Upper lobe of left lung (tissue), 4 donors: Measurements from ENCODE around the gene KCTD1.

Source experiments
- POLR2AphosphoS5 ChIP-seq, 2 donors: sonication (generic); formaldehyde crosslinking; IDR thresholded peaks; one replicate each; pipeline ENCODE4 v1.5.1; 2017; ENCODE audit warnings: antibody characterized with exemption in 2 of 2
- TF ChIP-seq, protein P1 (sequence below), 6 experiments: fragments of 450-650 bp in 4 of 6; fragments of 200-600 bp in 2 of 6; sonication (generic) in 2 of 6; IDR thresholded peaks; one replicate each; pipeline ENCODE4 v1.5.1; 2016 to 2019; ENCODE audit warnings: antibody characterized with exemption in 6 of 6

DNA sequence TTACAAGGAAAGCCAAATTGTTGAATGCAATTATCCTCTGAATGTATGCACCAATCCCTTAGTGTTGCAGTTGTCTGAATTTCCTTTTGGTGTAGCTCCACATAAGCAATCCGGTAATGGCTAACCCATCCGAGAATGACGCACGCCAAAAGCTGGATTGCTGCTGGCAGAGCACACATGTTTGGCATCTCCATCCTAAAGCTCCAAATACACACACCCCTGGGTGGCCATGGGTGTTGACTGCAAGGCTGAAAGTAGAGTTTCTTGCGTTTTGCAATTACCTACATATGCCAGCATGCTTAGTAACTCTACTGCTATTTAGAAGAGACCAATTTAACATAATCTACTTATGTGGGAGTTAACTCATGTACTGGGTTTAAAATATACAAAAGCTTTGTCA is 53.1 kb downstream of the KCTD1 start:
- TF ChIP-seq, protein P1, sequence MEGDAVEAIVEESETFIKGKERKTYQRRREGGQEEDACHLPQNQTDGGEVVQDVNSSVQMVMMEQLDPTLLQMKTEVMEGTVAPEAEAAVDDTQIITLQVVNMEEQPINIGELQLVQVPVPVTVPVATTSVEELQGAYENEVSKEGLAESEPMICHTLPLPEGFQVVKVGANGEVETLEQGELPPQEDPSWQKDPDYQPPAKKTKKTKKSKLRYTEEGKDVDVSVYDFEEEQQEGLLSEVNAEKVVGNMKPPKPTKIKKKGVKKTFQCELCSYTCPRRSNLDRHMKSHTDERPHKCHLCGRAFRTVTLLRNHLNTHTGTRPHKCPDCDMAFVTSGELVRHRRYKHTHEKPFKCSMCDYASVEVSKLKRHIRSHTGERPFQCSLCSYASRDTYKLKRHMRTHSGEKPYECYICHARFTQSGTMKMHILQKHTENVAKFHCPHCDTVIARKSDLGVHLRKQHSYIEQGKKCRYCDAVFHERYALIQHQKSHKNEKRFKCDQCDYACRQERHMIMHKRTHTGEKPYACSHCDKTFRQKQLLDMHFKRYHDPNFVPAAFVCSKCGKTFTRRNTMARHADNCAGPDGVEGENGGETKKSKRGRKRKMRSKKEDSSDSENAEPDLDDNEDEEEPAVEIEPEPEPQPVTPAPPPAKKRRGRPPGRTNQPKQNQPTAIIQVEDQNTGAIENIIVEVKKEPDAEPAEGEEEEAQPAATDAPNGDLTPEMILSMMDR (IDR thresholded peaks at IDR 0.05) = no peak
- TF ChIP-seq POLR2AphosphoS5 (IDR thresholded peaks at IDR 0.05) = no peak
